SK-N-SH treated with all-trans-retinoic acid at 6 μM for 48 hours (cell line): ENCODE measurements around the gene ADAMTS2.

Source experiments
- ATAC-seq: fragments of 200-7000 bp; cut with Tn5 transposase; 3 replicates; pipeline ENCODE4 v1.9.1; 2020; ENCODE audit warnings: mild to moderate bottlenecking, moderate library complexity
- BACH2 ChIP-seq: fragments of 250-450 bp; sonication (Bioruptor Pico); IDR thresholded peaks from 2 replicates; pipeline ENCODE4 v1.9.0; 2021; ENCODE audit warnings: mild to moderate bottlenecking, borderline replicate concordance
- ESRRG ChIP-seq: fragments of 250-450 bp; sonication (Bioruptor Pico); IDR thresholded peaks from 2 replicates; pipeline ENCODE4 v1.6.1; 2021; ENCODE audit warnings: mild to moderate bottlenecking
- GLIS3 ChIP-seq: fragments of 250-450 bp; sonication (Bioruptor Pico); IDR thresholded peaks from 2 replicates; pipeline ENCODE4 v1.5.0; 2020; ENCODE audit warnings: mild to moderate bottlenecking, moderate library complexity
- ISL1 ChIP-seq: fragments of 250-450 bp; sonication (Bioruptor Pico); IDR thresholded peaks from 2 replicates; pipeline ENCODE4 v2.1.2; 2022; ENCODE audit warnings: mild to moderate bottlenecking, moderate library complexity
- PPARA ChIP-seq: fragments of 250-450 bp; sonication (Bioruptor Pico); IDR thresholded peaks from 2 replicates; pipeline ENCODE4 v1.5.0; 2020; ENCODE audit warnings: mild to moderate bottlenecking, borderline replicate concordance
- TCF4 ChIP-seq: fragments of 250-450 bp; sonication (Bioruptor Pico); IDR thresholded peaks from 2 replicates; pipeline ENCODE4 v1.8.0; 2021; ENCODE audit warnings: mild to moderate bottlenecking, moderate library complexity, borderline replicate concordance
- ZFP3 ChIP-seq: fragments of 250-450 bp; sonication (Bioruptor Pico); IDR thresholded peaks from 2 replicates; pipeline ENCODE4 v1.5.0; 2020; ENCODE audit warnings: mild to moderate bottlenecking, moderate library complexity
- ZNF70 ChIP-seq: fragments of 450-650 bp; formaldehyde crosslinking; IDR thresholded peaks from 2 replicates; pipeline ENCODE4 v1.5.0; 2020; ENCODE audit warnings: mild to moderate bottlenecking, moderate library complexity
- TF ChIP-seq, protein P1 (sequence below): fragments of 250-450 bp; sonication (Bioruptor Pico); IDR thresholded peaks from 2 replicates; pipeline ENCODE4 v1.5.1; 2020; ENCODE audit warnings: low read depth, mild to moderate bottlenecking, moderate library complexity
- TF ChIP-seq, protein P2 (sequence below): fragments of 250-450 bp; sonication (Bioruptor Pico); IDR thresholded peaks from 2 replicates; pipeline ENCODE4 v1.8.0; 2020; ENCODE audit warnings: mild to moderate bottlenecking, moderate library complexity, borderline replicate concordance
- TF ChIP-seq, protein P3 (sequence below): fragments of 250-450 bp; sonication (Bioruptor Pico); IDR thresholded peaks from 2 replicates; pipeline ENCODE4 v1.5.0; 2020; ENCODE audit warnings: mild to moderate bottlenecking, moderate library complexity
- TF ChIP-seq, protein P4 (sequence below): fragments of 250-450 bp; sonication (Bioruptor Pico); IDR thresholded peaks from 2 replicates; pipeline ENCODE4 v1.8.0; 2021; ENCODE audit warnings: low read depth, mild to moderate bottlenecking, moderate library complexity, borderline replicate concordance

The ADAMTS2 gene

DNA sequence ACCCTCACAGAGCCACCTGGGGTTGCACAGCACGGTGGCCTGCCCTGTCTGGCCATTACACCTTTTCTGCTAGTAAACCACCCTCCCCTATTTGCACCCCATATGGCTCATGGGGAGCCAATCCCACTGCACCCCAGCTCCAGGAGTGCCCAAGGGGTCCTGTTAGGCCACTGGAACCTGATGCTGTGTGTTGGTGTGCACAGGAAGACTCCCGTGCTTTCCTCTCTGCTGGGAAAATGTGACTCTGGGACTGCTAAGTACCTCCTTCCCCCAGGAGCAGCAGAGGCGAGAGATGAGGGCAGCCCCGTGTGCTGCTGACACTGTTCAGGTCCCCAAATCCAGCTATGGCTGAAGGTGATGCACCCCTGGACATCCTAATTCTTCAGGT lies 126.3 kb downstream of the ADAMTS2 start:
- no peak for ATAC-seq
- TF ChIP-seq ZNF70 (CRISPR knock-in tag) (no peak), PPARA (CRISPR knock-in tag) (no peak), ISL1 (no peak), ESRRG (no peak)
- TF ChIP-seq, protein P1, sequence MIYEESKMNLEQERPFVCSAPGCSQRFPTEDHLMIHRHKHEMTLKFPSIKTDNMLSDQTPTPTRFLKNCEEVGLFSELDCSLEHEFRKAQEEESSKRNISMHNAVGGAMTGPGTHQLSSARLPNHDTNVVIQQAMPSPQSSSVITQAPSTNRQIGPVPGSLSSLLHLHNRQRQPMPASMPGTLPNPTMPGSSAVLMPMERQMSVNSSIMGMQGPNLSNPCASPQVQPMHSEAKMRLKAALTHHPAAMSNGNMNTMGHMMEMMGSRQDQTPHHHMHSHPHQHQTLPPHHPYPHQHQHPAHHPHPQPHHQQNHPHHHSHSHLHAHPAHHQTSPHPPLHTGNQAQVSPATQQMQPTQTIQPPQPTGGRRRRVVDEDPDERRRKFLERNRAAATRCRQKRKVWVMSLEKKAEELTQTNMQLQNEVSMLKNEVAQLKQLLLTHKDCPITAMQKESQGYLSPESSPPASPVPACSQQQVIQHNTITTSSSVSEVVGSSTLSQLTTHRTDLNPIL (CRISPR knock-in tag), result no peak
- TF ChIP-seq, protein P2, sequence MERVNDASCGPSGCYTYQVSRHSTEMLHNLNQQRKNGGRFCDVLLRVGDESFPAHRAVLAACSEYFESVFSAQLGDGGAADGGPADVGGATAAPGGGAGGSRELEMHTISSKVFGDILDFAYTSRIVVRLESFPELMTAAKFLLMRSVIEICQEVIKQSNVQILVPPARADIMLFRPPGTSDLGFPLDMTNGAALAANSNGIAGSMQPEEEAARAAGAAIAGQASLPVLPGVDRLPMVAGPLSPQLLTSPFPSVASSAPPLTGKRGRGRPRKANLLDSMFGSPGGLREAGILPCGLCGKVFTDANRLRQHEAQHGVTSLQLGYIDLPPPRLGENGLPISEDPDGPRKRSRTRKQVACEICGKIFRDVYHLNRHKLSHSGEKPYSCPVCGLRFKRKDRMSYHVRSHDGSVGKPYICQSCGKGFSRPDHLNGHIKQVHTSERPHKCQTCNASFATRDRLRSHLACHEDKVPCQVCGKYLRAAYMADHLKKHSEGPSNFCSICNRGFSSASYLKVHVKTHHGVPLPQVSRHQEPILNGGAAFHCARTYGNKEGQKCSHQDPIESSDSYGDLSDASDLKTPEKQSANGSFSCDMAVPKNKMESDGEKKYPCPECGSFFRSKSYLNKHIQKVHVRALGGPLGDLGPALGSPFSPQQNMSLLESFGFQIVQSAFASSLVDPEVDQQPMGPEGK, result no peak
- TF ChIP-seq, protein P3, sequence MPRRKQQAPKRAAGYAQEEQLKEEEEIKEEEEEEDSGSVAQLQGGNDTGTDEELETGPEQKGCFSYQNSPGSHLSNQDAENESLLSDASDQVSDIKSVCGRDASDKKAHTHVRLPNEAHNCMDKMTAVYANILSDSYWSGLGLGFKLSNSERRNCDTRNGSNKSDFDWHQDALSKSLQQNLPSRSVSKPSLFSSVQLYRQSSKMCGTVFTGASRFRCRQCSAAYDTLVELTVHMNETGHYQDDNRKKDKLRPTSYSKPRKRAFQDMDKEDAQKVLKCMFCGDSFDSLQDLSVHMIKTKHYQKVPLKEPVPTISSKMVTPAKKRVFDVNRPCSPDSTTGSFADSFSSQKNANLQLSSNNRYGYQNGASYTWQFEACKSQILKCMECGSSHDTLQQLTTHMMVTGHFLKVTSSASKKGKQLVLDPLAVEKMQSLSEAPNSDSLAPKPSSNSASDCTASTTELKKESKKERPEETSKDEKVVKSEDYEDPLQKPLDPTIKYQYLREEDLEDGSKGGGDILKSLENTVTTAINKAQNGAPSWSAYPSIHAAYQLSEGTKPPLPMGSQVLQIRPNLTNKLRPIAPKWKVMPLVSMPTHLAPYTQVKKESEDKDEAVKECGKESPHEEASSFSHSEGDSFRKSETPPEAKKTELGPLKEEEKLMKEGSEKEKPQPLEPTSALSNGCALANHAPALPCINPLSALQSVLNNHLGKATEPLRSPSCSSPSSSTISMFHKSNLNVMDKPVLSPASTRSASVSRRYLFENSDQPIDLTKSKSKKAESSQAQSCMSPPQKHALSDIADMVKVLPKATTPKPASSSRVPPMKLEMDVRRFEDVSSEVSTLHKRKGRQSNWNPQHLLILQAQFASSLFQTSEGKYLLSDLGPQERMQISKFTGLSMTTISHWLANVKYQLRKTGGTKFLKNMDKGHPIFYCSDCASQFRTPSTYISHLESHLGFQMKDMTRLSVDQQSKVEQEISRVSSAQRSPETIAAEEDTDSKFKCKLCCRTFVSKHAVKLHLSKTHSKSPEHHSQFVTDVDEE (CRISPR knock-in tag), result no peak

DNA sequence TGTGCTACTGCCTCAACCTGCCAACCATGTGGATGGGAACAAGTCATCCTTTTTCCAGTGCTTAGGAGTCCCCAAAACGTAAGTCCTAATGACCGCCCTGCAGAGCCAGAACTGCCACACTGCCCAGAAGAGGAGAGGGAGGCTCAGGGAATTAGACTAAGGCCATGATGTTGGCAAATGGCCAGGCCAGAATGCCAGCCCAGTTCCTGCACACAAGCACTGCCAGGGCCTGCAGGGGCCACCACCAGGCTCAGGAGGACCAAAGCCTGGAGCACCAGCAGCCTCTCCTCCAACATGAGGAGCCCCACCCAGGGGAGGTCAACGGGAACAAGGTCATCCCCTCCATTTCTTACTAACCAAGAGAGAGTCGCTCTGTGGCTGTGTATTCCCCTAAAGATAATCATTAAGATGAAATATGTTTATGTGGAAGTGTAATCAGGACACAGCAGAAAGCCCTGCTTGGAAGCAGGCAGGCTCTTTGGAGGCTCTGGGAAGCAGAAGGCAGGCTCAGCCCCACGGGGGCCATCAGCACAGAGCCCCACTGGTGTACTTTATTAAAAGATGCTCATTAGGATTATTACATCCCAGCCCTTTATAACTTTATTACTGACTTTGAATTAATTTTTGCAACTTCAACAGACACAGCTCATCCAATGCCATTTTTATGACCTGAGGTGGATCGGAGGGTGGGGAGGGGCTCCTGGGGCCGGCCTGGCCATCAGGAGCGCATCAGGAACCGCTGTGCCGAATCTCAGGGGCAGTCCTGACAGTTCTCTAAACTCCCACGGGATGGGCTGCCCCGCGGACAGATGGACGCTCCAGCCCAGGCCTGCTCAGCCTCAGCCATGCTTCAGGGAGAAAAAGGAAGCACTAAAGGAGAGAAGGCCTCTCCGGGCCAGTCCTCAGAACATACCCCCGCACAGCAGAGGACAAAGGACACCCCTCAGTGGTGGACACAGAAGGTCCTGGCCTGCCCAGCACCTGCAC lies 127.0 kb downstream of the ADAMTS2 start:
- TF ChIP-seq BACH2 (CRISPR knock-in tag) (no peak), ZNF70 (CRISPR knock-in tag) (no peak), ZFP3 (CRISPR knock-in tag) (no peak), TCF4 (CRISPR knock-in tag) (no peak), GLIS3 (no peak), PPARA (CRISPR knock-in tag) (no peak), ISL1 (no peak)
- TF ChIP-seq, protein P3 (CRISPR knock-in tag), result no peak
- TF ChIP-seq, protein P1 (CRISPR knock-in tag), result no peak
- TF ChIP-seq, protein P4, sequence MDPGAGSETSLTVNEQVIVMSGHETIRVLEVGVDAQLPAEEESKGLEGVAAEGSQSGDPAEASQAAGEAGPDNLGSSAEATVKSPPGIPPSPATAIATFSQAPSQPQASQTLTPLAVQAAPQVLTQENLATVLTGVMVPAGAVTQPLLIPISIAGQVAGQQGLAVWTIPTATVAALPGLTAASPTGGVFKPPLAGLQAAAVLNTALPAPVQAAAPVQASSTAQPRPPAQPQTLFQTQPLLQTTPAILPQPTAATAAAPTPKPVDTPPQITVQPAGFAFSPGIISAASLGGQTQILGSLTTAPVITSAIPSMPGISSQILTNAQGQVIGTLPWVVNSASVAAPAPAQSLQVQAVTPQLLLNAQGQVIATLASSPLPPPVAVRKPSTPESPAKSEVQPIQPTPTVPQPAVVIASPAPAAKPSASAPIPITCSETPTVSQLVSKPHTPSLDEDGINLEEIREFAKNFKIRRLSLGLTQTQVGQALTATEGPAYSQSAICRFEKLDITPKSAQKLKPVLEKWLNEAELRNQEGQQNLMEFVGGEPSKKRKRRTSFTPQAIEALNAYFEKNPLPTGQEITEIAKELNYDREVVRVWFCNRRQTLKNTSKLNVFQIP (CRISPR knock-in tag), result no peak
- TF ChIP-seq, protein P2, result no peak
- no peak for ATAC-seq
